COR-L47 (cell line): ENCODE data around the gene TEAD1.

Experiments used
- DNase-seq: peaks from one replicate; lab custom pipeline; 2025; lab: John Stamatoyannopoulos, UW

The TEAD1 gene

GRCh38 chr11:12707500-12707880, 33.3 kb downstream of the TEAD1 start:
- peak; percentile 60 for DNase-seq

DNA sequence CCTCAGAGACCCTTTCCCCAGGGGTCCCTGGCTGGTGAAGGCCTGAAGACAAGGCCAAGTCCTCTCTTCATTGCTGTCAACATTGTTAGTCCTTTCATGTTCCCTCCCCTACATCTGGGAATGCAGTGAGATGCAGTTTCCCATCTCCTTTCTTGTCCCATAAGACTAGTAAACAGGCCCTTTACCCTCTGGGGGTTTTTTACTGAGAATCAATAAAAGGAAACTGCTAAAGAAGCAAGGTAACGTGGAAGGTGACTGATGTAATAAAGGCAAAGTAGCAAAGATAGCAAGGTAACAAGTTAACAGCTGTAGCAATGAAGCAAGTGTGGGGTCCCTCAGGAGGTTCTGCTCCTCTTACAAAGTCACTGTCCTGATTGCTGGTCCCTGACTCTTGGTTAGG, 37.3 kb downstream of the TEAD1 start:
- no peak for DNase-seq

DNA sequence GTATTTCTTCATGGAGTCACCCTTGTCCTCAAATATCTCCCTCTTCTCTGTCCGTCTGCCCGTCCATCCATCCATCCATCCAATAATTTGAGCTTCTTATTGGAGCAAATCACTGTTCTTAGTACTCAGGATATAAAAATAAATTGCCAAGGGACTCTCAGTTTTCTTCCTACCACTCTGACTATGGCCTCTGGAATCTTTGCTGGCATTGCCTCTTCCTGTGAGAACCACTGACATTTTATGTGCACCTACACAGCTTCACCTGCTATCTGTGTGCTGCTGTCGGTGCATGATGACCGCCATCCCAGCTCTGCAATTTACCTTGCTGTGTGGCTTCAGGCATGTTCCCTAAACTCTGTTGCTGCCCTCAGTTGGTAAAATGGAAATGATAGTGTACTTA, 37.9 kb downstream of the TEAD1 start:
- no peak for DNase-seq

DNA sequence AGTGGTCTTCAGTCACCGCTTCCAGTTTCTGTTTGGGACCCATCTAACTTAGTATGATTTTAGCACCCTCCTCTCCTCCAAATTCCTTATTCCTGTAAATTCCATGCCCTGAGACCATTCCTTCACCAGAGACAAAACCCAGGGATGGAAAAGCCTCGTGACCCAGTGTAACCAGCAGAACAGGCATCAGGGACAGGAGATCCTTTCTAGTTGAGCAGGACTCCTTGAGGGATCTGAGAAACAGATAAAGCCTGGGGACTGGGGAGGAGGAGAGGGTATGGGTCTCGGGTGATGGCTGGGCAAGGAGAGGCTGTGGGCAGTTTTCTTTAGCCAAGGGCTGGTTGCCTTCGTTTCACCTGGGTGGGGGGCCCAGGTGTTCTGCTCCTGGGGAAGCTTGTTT, 40.9 kb downstream of the TEAD1 start:
- DNase-seq: no peak

DNA sequence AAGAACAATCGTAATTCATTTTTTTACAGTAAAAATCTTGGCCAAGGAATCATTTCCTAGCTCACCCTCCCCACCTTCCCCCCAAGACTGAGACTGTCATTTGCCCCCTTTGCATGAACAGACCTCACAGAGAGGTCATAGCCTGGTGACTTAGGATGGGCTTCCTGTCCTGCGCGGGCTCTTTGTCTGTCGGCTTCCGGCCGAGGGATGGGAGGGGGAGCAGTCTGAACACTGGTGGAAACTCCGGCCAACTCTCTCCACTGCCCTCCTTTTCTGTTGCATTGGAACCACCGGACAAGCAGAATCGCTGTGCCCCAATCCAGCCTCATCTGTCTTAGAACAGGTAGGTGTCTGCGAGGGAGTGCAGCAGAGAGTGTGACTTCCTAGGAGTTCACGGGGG, 41.7 kb downstream of the TEAD1 start:
- no peak for DNase-seq

- no peak for DNase-seq
Measured at GRCh38 chr11:12716816-12717215, 42.6 kb downstream of the TEAD1 start.

DNA sequence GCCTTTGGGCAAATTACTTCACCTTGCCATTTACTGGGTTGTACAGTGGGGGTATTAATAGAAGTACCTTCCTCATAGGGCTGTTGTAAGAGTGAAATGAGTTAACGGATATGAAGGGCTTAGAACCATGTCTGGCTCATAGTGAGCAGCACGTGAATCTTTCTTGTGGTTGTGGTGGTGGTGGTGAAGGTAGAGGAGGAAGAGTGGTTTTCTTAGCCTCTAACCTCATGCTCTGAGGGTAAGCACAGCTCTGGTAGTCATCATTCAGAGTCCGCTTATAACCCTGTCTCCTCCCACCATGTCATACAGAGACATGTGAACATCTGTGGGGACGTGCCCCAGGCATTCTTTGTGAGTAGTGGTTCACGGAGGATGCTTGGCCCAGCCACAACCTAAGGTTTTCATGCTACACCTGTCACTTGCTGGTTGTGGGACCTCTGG, 43.6 kb downstream of the TEAD1 start:
- no peak for DNase-seq

GRCh38 chr11:12719221-12719620, 45.0 kb downstream of the TEAD1 start:
- no peak for DNase-seq

- DNase-seq: peak; percentile 27
Measured at GRCh38 chr11:12721816-12722604, 47.8 kb downstream of the TEAD1 start.

GRCh38 chr11:12723421-12724300, 49.4 kb downstream of the TEAD1 start:
- DNase-seq: no peak

GRCh38 chr11:12724301-12725054, 50.3 kb downstream of the TEAD1 start:
- DNase-seq: peak; percentile 97

DNA sequence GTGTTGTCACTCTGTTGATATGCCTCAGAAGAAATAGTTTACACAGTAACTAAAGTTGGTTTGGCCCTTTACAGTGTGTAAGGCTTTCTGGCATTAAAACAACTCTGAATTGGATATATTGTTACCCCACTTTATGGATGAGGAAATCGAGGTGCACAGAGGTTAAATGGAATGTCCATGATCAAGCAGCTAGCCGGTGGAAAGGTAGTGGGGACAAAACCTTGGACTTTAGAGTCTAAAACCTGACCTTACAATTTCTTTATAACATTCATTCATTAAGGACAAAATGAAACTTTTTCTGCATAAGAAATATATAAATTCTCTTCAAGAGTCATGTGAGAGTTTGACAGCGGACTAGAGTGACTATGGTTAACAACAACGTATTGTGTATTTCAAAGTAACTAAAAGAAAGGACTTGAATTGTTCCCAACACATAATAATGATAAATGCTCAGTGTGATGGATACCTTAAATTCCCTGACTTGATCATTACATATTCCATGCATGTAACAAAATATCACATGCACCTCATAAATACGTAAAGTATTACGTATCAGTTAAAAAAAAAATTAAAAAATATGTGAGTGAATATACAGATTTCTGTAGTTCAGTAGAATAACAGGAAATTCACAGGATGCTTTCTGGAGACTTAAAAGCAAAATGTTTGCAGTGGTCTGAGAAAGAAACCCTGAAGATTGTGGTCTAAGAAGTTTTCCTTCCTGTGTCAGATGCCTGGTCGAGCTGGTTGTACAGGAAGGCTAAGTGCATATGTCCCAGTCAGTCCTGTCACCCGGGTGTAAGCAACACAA, 51.0 kb downstream of the TEAD1 start:
- no peak for DNase-seq

GRCh38 chr11:12725863-12726682, 51.9 kb downstream of the TEAD1 start:
- no peak for DNase-seq

DNA sequence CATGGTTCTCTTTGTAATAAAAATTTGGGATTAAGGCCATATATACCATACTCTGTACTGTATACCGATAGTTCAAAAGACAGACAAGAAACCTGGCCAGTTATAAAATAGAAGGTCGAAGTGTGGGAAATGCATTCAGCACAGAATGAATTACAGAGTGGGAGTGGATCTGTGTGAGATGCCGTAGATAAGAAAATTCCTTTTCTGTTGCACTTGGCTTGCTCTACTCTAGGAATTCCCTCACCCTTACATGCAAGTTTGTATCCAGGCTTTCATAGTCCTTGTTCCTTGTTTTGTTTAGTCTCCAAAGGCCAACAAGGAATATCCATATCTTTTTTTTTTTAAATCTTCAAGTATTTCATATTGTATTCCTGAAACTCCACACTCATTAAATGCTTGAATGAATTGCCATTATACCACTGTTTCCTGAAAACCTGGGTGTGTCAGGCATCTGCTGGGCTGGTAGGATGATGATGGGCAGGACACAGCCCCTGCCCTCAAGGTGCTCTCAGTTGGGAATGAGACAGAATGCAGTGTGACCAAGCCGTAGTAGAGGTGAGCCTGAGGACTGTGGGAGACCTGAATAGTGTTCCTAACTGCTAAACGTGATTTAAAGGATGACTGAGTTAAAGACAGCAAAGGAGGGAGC, 53.5 kb downstream of the TEAD1 start:
- DNase-seq: no peak

- DNase-seq: no peak
Measured at GRCh38 chr11:12728417-12728816, 54.2 kb downstream of the TEAD1 start.

GRCh38 chr11:12729941-12730340, 55.7 kb downstream of the TEAD1 start:
- no peak for DNase-seq

DNA sequence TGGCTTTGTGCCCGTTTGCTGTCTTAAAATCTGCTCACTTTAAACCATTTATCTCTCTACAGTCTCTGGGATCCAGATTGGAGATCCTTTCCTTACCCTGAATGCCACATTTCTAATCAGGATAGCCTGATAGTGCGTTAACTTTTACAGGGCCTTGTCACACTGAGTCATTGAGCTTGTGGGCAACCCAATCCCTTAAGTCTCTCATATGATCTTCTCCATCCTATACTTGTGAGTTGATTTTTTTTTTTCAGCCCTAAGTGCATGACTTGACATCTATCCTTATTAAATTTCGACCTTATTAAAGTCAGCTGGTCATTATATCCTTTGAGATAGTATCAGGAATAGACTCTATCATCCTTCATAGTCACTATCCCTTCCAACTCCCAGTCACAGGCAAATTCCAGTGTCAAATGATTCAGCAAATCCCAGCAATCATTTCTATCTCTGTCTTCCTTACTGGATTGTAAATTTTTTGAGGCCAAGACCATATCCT, 57.7 kb downstream of the TEAD1 start:
- DNase-seq: no peak

DNA sequence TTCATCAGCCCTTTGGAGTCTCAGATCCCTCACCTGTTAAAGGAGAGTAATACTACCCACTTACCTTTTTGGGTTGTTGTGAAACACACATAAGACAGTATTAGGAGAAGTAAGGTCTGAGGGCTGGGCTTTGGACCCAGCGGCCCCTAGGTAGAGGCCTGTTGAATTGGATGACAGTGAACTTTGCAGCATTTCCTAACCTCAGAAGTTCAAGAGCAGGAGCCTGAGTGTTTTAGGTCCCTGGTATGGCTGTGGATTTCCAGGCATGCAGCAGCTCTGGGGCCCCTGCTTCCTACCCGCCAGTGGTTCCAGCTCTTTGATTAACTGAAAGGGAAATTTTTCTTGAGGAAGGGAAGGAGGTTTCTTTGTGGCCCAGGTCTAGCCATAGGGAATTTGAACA, 58.9 kb downstream of the TEAD1 start:
- DNase-seq: no peak

DNA sequence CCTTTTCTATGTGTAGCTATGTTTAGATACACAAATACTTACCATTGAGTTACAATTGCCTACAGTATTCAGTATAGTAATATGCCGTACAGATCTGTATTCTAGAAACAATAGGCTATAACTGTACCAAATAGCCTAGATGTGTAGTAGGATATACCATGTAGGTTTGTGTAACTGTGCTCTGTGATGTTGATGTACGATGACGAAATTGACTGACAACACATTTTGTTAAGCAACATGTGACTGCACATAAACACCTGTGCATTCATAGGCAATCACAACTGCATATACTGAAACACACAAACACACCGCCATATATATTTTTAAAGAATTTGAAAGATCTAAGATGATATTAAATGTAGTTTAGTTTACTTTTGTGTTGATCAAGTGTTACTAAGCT, 60.4 kb downstream of the TEAD1 start:
- no peak for DNase-seq

DNA sequence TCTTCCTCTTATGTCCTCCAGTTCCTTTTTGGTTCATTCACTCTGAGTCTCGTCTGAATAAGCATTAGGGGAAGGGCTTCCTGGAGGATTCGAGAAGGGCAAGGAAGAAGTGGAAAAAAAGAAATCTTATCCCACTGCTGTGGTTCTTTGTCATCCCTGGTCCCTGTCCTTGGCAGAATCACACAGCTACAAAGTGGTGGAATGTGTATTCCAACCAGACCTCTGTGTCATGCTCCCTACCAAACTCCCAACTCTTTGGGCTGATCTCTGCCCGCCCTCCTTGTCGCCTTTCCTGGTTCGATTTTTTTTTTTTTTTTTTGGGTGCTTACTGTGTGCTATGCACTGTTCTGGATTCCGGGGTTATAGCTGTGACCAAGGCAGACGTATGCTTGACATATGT, 61.0 kb downstream of the TEAD1 start:
- DNase-seq: no peak
